Omental fat pad (tissue), 4 donors: ENCODE results near the gene URM1. TPM values are rescaled to one million over a fixed set of nuclear protein-coding genes. Genes with fewer than 3 reads are reported as not detected.
A peak's percentile ranks its signal among the peaks of the same experiment; 100 is the strongest.
"Not testable (repeated sequence)": the region's sequence is repeated elsewhere in the genome, so short reads cannot be mapped to it uniquely, and the experiment has no call there.

Source experiments
- ATAC-seq: fragments of 150-250 bp; one replicate; pipeline ENCODE4 v1.9.1; 2016; ENCODE audit warnings: mild to moderate bottlenecking, moderate library complexity; ENCODE audit not compliant: low FRiP score
- DNase-seq: peaks from one replicate; pipeline ENCODE4 v3.0.0-alpha.2; 2019; ENCODE audit warnings: low spot score
- CTCF ChIP-seq, 3 donors: fragments of 450-650 bp; IDR thresholded peaks; one replicate each; pipeline ENCODE4 v1.5.1; 2016 to 2017; ENCODE audit warnings: antibody characterized with exemption in 3 of 3, mild to moderate bottlenecking in 3 of 3, moderate library complexity in 2 of 3
- total RNA-seq, 4 donors: library from RNA; depleted of rRNA; stranded (reverse); fragments of >200 nt; gene quantifications; one replicate each; pipeline ENCODE4 v1.1.0, GENCODE V29; 2016

Gene URM1
- total RNA-seq, 4 donors from 2014 or later: 19.8 to 26.0 (median 23.8) TPM

GRCh38 chr9:128409978-128410377, 38.8 kb downstream of the URM1 start:
- TF ChIP-seq CTCF (IDR thresholded peaks at IDR 0.05): no peak
- DNase-seq (no peak), ATAC-seq (no peak)

GRCh38 chr9:128411364-128412119, 40.4 kb downstream of the URM1 start:
- DNase-seq (no peak), ATAC-seq (no peak)
- no peak for TF ChIP-seq CTCF (IDR thresholded peaks at IDR 0.05)

- ATAC-seq: no peak
- peak; percentile 33 for DNase-seq
- TF ChIP-seq CTCF (IDR thresholded peaks at IDR 0.05): no peak
These were observed 41.1 kb downstream of the URM1 start for GRCh38 chr9:128412120-128412790.

GRCh38 chr9:128413728-128414127, 42.6 kb downstream of the URM1 start:
- not testable (repeated sequence) for ATAC-seq, DNase-seq

- TF ChIP-seq CTCF (IDR thresholded peaks at IDR 0.05): no peak
- DNase-seq (no peak), ATAC-seq (no peak)
These were observed 43.3 kb downstream of the URM1 start for GRCh38 chr9:128414461-128414860.

- DNase-seq (no peak), ATAC-seq (no peak)
- TF ChIP-seq CTCF (IDR thresholded peaks at IDR 0.05): no peak
These were observed 44.1 kb downstream of the URM1 start for GRCh38 chr9:128415281-128415680.

GRCh38 chr9:128416014-128416413, 44.8 kb downstream of the URM1 start:
- DNase-seq (no peak), ATAC-seq (no peak)
- no peak for TF ChIP-seq CTCF (IDR thresholded peaks at IDR 0.05)
